MCF 10A (cell line): ENCODE data around the gene CBY1. TPM values are rescaled to one million over a fixed set of nuclear protein-coding genes. Genes with fewer than 3 reads are reported as not detected.
A peak's percentile ranks its signal among the peaks of the same experiment; 100 is the strongest.

Source experiments
- BruUV-seq: library from RNA; stranded (reverse); fragments of 400-500 nt; replicated peaks from 2 replicates; lab custom pipeline; 2021; lab: Mats Ljungman, UMichigan
- CTCF ChIA-PET: fragments of 300-600 bp; sonication (Branson Sonifier 250); formaldehyde crosslinking; extraction: SDS; loops from one replicate; lab custom pipeline; 2021; ENCODE audit warnings: antibody characterized with exemption, inconsistent platforms; lab: Yijun Ruan, JAX
- POLR2A ChIA-PET: fragments of 300-600, 350-650 bp; sonication (Branson Sonifier 250); formaldehyde crosslinking; extraction: SDS; loops from one replicate; lab custom pipeline; 2020; ENCODE audit warnings: antibody characterized with exemption, inconsistent platforms; lab: Yijun Ruan, JAX
- DNase-seq: peaks from one replicate; pipeline ENCODE4 v3.0.0-alpha.2; 2018; ENCODE audit not compliant: unreplicated experiment
- H3K27ac Mint-ChIP-seq: one replicate; pipeline ENCODE4 v1.8.0; 2022; ENCODE audit warnings: mild to moderate bottlenecking, low read depth, mixed read lengths; ENCODE audit not compliant: unreplicated experiment
- H3K27me3 Mint-ChIP-seq: one replicate; pipeline ENCODE4 v1.8.0; 2022; ENCODE audit warnings: mixed read lengths; ENCODE audit not compliant: insufficient read depth, unreplicated experiment
- H3K36me3 Mint-ChIP-seq: one replicate; pipeline ENCODE4 v1.8.0; 2022; ENCODE audit warnings: mild to moderate bottlenecking, moderate library complexity, mixed read lengths; ENCODE audit not compliant: insufficient read depth, unreplicated experiment
- H3K4me1 Mint-ChIP-seq: one replicate; pipeline ENCODE4 v1.8.0; 2022; ENCODE audit warnings: mixed read lengths; ENCODE audit not compliant: insufficient read depth, unreplicated experiment
- H3K4me3 Mint-ChIP-seq: one replicate; pipeline ENCODE4 v1.8.0; 2022; ENCODE audit warnings: mild to moderate bottlenecking, moderate library complexity, mixed read lengths; ENCODE audit not compliant: unreplicated experiment
- H3K9me3 Mint-ChIP-seq: one replicate; pipeline ENCODE4 v1.8.0; 2022; ENCODE audit warnings: mixed read lengths; ENCODE audit not compliant: unreplicated experiment
- intact Hi-C: fragments of 100-400 bp; cut with micrococcal nuclease; formaldehyde crosslinking; loops from 2 replicates; pipeline ENCODE4 v1.14.1; 2022
- total RNA-seq: library from RNA; stranded (reverse); gene quantifications from 2 replicates; pipeline ENCODE4 v1.2.3, GENCODE V29; 2022
- TF ChIP-seq, protein P1 (sequence below): fragments of 200-600 bp; IDR thresholded peaks from one replicate; pipeline ENCODE4 v1.8.0; 2022; ENCODE audit warnings: antibody characterized with exemption, mild to moderate bottlenecking; ENCODE audit not compliant: unreplicated experiment

Gene CBY1
- total RNA-seq, 1 experiment from 2014 or later = 40.6 TPM

DNA sequence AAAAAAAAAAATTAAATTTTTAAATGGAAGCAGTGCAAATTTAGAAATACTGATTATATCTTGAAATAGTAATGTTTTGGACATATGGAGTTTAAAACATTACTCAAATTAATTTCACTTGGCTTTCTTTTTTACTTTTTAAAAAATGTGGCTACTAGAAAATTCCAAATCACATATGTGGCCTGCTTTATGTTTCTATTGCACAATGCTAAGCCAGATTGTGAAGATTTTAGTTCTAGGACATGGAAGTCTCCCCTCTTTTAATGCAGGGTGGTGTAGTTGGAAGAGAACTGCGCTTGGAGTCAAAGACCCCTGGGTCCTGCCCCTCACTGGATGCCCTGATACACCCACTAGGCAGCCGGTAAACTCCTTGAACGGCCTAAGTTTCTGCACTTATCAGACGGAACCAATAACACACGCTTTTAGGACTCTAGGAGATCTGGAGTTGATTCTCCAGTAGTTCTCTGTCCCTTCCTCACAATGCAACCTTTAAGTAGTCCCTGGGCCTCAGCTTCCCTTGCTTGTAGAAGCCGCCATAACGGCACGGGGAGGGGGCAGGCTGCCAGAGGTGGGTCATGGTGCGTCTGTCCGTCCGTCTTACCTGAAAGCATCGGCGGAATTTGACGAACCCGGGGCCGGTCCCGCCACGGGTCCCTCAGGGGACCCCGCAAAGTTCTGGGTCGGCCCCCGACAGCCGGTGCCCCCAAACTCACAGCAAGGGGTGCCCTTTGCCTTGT is 751 bp upstream of the CBY1 start:
- Mint-ChIP-seq H3K27me3 (no peaks in the 10 kb centered on the region), H3K4me1 (no peaks in the 10 kb centered on the region), H3K9me3 (no peaks in the 10 kb centered on the region), H3K4me3 (peak overlapping the region; percentile 93), H3K27ac (peak overlapping the region; percentile 100), H3K36me3 (peaks cover 11% of the 10 kb centered on the region)
- TF ChIP-seq, protein P1, sequence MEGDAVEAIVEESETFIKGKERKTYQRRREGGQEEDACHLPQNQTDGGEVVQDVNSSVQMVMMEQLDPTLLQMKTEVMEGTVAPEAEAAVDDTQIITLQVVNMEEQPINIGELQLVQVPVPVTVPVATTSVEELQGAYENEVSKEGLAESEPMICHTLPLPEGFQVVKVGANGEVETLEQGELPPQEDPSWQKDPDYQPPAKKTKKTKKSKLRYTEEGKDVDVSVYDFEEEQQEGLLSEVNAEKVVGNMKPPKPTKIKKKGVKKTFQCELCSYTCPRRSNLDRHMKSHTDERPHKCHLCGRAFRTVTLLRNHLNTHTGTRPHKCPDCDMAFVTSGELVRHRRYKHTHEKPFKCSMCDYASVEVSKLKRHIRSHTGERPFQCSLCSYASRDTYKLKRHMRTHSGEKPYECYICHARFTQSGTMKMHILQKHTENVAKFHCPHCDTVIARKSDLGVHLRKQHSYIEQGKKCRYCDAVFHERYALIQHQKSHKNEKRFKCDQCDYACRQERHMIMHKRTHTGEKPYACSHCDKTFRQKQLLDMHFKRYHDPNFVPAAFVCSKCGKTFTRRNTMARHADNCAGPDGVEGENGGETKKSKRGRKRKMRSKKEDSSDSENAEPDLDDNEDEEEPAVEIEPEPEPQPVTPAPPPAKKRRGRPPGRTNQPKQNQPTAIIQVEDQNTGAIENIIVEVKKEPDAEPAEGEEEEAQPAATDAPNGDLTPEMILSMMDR = no peak
- no peak for DNase-seq
- CTCF ChIA-PET = no interaction called here
- POLR2A ChIA-PET = interaction anchor here (0.8 to 2.6 kb wide), 4 partner anchors 26 to 51 kb away, joined by 4 to 26 read pairs (median 14); partner anchors contain the start of genes GTPBP1, JOSD1 and TOMM22
- TSS peak; percentile 88 for BruUV-seq
- intact Hi-C loops = loop anchor here (2.0 to 10.0 kb wide), 2 partner anchors 51 to 151 kb away; partner anchors contain the start of gene DDX17

DNA sequence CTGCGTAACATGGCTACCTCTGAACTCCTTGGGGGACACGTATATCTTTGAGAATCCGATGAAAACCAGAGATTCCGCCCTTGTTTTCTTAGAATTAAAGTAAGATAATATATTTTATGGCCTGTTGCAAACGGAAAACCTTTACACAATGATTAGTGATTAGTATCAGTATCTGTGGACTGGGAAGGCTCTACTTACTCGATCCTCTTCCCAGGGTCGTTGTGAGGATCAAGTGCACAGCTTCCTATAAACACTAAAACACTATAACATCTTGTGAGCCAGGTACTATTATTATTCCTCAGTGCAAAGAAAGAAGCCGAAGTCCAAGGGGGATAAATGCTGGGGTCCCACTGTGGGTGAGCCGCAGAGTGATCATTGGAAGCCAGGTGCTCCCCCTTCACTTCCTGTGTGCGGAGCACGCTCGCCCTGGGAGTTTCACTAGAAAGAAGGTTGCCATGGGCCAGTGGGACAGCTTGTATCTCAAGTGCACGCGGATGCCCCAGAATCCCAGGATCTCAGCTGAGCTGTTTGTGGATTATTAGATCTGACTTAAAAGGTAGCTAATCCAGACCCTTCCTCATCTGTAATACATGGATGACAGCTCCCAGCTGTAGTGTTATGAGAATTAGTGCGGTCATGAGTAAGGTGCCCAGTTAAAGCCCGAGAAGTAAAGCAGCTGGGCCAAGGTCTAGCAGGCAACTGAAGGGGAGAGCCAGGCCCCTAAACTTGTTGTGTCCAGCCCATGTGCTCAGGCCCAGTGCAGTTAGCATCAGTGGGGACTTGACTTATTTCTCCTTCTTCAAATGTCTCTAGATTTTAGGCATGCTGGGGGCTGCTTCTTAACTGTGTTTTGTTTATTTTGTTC is 839 bp downstream of the CBY1 start:
- no peaks in the 10 kb centered on the region for H3K27me3 Mint-ChIP-seq
- TF ChIP-seq, protein P1 = no peak
- BruUV-seq = no TSS peak
- POLR2A ChIA-PET = interaction anchor here (0.5 to 3.2 kb wide), 14 partner anchors 10 to 855 kb away, joined by 3 to 38 read pairs (median 6); partner anchors contain the start of genes GTPBP1, JOSD1 and TOMM22
- CTCF ChIA-PET = interaction anchor here (1.0 kb wide), 1 partner anchor 24 kb away, joined by 3 read pairs; the partner anchor contains the start of gene TOMM22
- intact Hi-C loops = loop anchor here (2.0 to 10.0 kb wide), 2 partner anchors 50 to 152 kb away; partner anchors contain the start of gene DDX17
- H3K9me3 Mint-ChIP-seq = no peaks in the 10 kb centered on the region
- peak overlapping the region; percentile 100 for H3K27ac Mint-ChIP-seq
- peak overlapping the region; percentile 93 for H3K4me3 Mint-ChIP-seq
- DNase-seq = peak; percentile 36
- peaks cover 15% of the 10 kb centered on the region for H3K36me3 Mint-ChIP-seq
- H3K4me1 Mint-ChIP-seq = no peaks in the 10 kb centered on the region

DNA sequence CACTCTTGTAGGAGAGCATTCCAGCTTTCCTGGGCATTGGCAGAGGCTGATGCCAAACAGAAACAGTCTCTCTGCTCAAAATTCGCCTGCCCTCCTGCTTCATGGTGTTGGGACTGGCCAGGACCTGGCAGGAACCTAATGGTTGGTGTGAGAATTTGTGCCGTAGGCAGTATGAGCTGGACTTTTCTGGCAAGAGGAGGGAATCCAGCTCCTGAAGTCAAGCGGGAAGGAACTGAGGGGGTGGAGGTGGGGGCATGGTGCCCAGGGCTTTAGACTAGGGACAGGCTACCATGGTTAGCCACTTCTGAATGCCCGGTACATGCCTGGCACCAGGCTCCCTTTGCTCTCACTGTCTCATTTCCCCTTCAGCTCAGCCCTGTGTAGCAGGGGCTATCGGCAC is 18.4 kb downstream of the CBY1 start:
- no peaks in the 10 kb centered on the region for H3K9me3 Mint-ChIP-seq
- TF ChIP-seq, protein P1 = no peak
- CTCF ChIA-PET = interaction anchor here (0.6 to 0.7 kb wide), 2 partner anchors 18 to 447 kb away, joined by 3 to 4 read pairs; partner anchors contain the start of genes CBY1 and FAM227A
- H3K27ac Mint-ChIP-seq = no peak overlapping the region
- POLR2A ChIA-PET = interaction anchor here (0.6 to 1.4 kb wide), 5 partner anchors 18 to 725 kb away, joined by 3 to 4 read pairs (median 4); partner anchors contain the start of genes CBY1 and TAB1
- BruUV-seq = no TSS peak
- H3K4me1 Mint-ChIP-seq = no peaks in the 10 kb centered on the region
- no peaks in the 10 kb centered on the region for H3K27me3 Mint-ChIP-seq
- intact Hi-C loops = no loop called here
- DNase-seq = peak; percentile 59
- H3K4me3 Mint-ChIP-seq = no peak overlapping the region
- H3K36me3 Mint-ChIP-seq = peaks cover 19% of the 10 kb centered on the region
